ENCODE data around the gene NUDT14.

- TF ChIP-seq, protein P1, sequence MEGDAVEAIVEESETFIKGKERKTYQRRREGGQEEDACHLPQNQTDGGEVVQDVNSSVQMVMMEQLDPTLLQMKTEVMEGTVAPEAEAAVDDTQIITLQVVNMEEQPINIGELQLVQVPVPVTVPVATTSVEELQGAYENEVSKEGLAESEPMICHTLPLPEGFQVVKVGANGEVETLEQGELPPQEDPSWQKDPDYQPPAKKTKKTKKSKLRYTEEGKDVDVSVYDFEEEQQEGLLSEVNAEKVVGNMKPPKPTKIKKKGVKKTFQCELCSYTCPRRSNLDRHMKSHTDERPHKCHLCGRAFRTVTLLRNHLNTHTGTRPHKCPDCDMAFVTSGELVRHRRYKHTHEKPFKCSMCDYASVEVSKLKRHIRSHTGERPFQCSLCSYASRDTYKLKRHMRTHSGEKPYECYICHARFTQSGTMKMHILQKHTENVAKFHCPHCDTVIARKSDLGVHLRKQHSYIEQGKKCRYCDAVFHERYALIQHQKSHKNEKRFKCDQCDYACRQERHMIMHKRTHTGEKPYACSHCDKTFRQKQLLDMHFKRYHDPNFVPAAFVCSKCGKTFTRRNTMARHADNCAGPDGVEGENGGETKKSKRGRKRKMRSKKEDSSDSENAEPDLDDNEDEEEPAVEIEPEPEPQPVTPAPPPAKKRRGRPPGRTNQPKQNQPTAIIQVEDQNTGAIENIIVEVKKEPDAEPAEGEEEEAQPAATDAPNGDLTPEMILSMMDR (IDR thresholded peaks at IDR 0.05), result no peak
- TF ChIP-seq POLR2AphosphoS5 (IDR thresholded peaks at IDR 0.05) (no peak), EP300 (IDR thresholded peaks at IDR 0.05) (no peak)
These were observed 12.0 kb upstream of the NUDT14 start for GRCh38 chr14:105192866-105193731.
